ENCODE measurements around the gene SUGP2.

SUGP2 gene

DNA sequence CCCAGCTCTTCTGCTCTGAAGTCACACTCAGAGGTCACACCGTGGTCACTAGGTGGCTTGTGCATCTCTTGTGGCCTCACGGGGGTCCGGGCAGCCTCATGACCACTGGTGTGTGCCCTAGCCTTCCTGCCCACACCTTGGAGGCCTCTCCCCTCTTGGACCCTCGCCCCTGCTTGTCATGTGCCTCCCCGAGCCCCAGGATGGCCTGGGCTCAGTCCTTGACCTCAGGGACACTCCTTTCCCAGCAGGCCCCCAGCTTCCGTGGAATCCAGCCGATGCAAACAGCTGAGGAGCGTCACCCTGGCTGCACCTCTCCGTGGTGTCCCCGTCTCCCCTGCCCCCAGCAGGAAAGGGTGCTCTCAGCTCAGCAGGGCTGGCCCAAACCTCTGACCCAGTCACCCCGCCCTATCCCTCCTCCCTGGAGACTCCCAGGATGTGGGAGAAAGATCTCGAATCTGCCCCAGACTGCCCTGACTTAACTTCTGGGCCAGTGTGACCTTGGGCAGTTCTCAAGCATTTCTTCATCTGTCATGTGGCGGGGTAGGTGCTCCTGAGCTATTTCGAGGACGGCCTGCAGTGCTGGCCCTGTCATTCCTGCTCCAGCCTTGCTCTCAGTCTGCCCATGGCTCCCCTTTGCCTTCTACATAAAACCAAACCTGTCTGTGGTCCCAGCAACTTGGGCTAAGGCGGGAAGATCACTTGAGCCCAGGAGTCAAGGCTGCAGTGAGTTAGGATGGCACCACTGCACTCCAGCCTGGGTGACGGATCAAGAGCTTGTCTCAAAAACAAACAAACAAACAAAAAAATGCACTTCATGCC is 25.9 kb upstream of the SUGP2 start:
- DNase-seq: no peak

DNA sequence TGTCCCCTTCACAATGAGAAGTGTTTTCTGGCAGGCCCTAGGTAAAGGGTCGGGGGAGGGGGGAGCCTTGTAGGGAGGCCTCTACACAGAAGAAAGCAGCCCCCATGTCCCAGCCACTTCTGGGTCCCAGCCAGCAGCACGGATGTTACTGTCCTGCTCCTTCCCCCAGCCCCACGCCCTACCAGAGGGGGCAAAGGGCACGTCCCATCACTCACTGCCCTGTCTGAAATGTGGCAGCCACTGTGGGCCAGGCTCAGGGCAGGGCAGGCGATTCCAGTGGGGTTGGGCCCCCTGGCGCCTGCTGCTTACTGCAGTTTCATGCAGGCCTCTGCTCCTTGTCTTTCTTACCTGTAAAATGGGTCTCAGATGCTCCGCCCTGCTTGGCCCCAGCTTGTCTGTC is 24.4 kb upstream of the SUGP2 start:
- DNase-seq: no peak

DNA sequence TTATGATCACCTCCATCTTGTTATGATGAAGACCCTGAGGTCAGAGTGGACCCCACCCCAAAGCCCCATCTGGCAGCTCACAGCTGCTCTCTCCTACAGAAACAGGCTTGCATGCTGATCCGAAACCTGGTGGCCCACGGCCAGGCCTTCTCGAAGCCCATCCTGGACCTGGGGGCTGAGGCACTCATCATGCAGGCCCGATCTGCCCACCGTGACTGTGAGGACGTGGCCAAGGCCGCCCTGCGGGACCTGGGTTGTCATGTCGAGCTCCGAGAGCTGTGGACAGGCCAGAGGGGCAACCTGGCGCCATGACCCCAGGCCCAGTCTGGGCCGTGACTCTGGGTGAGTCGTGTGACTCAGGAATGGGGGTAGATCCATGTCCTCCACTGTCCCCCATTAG is 24.0 kb upstream of the SUGP2 start:
- DNase-seq: no peak

GRCh38 chr19:19056636-19057275 is 23.4 kb upstream of the SUGP2 start:
- no peak for DNase-seq

DNA sequence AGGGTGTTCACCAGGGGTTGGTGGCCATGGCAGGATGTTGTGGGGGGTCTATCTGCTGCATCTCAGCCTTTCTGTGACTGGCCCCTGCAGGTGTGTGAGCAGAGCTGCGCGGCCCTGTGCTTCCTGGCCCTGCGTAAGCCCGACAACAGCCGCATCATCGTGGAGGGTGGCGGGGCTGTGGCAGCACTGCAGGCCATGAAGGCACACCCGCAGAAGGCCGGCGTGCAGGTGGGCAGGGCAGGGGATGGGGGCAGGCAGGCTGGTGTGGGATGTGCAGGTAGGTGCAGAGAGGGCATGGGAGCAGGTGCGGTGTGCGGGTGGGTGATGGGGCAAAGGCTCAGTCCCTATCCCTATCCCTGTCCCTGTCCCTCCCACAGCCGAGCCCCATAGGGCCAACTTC is 22.4 kb upstream of the SUGP2 start:
- no peak for DNase-seq

- no peak for DNase-seq
These were observed 21.7 kb upstream of the SUGP2 start for GRCh38 chr19:19054939-19055440.

DNA sequence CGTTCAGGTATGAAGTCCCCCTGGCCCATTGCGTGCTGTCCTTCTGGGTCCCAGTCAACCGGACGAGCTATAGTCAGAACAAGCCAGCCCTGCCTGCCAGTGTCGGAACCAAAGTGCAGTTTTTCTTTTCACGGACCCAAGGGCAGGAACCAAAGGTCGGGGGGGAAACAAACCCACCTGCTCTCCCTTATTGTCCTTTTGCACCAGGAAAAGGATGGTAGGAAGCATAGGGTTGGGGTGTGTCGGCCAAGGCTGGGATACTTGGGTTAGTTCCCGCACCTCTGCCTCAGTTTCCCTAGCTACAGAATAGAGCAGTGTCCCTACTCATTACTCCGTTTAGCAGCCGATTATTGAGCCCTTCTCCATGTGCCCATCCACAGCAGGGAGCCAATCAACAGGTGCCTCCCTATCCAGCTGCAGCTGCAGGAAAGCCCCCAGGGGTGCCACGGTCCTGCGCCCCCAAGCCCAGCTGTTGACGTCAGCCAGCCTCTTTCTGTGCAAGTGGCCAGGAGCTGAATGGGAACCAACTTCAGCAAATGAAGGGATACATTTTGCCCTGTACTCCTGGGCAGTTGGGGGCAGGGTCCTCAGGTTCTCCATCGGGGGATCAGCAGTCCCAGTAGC is 21.1 kb upstream of the SUGP2 start:
- no peak for DNase-seq

DNA sequence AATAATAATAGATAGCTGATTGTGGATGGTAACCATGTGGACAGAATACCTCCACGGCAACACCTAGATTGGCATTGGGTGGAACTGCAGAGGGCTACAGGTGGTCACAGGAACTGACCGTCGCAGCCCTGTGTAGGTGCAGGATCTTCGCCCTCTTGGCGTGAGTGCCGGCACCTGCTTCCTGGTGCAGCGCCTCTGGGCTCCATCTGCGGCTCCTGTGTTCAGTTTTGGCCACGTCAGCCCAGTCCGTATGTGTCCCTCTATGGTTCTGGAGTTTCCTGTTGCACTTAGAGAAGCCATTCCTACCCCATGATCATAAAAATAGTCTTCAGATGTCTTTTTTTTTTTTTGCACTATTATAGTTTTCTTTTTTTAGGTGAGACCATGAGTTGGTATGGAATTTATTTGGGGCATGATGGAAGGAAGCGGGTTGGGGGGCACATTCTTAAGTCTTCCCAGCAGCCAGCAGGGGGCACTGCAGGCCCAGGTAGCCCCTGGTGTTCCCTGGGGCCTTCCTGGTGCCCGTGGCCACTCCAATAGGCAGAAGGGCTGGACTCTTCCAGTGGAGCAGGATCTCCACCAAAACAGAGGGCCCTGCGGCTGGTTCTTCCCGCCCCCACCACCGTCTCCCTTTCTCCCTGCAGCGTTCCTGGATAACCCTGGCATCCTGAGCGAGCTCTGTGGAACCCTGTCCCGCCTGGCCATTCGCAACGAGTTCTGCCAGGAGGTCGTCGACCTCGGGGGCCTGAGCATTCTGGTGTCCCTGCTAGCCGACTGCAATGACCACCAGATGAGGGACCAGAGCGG is 20.4 kb upstream of the SUGP2 start:
- DNase-seq: no peak

GRCh38 chr19:19052921-19053320 is 19.6 kb upstream of the SUGP2 start:
- DNase-seq: no peak

DNA sequence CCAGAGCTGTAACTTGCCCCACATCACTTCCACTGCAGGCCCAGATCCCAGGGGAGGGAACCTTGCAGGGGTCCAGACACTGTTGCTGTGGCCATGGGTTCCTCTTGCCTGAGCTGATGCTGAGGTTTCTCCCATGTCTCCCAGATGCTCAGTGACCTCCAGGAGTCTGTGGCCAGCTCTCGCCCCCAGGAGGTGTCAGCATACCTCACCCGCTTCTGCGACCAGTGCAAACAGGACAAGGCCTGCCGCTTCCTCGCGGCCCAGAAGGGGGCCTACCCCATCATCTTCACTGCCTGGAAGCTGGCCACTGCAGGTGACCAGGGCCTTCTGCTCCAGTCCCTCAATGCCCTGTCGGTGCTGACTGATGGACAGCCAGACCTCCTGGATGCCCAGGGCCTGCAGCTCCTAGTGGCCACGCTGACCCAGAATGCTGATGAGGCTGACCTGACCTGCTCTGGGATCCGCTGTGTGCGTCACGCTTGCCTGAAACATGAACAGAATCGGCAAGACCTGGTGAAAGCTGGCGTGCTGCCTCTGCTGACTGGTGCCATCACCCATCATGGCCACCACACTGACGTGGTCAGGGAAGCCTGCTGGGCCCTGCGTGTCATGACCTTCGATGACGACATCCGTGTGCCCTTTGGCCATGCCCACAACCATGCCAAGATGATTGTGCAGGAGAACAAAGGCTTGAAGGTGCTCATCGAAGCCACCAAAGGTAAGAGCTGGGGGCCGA is 18.3 kb upstream of the SUGP2 start:
- no peak for DNase-seq

DNA sequence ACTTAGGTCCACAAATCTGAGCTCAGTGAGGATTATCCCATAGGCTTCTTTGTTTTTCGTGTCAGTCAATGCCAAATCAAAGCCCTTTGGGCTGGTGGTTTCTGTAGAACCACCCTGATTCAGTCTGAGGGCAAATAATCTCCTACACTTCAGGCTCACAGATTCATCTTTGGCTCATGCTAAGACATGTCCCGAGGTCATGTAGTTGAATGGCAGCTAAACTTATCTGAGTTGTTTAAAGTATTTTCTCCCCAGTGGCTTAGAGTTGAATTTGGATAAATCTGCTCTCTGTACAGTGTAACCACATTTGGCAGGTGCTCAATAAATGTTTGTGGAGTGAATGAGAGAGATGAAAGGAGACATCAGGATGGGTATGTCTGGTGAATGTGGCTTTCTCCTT is 17.4 kb upstream of the SUGP2 start:
- no peak for DNase-seq

DNA sequence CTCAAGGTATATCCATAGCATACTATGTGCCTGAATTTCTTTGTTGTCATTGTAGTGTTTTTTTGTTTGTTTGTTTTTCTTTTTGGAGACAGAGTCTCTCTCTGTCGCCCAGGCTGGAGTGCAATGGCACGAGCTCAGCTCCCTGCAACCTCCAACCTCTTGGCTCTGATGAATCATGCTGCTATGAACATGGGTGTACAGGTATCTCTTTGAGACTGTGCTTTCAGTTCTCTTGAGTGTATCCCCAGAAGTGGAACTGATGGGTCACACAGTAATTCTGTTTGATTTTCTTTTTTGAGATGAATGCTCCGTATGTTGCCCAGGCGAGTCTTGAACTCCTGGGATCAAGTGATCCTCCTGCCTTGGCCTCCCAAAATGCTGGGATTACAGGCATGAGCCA is 16.8 kb upstream of the SUGP2 start:
- DNase-seq: no peak

GRCh38 chr19:19049406-19049805 is 16.1 kb upstream of the SUGP2 start:
- no peak for DNase-seq

GRCh38 chr19:19043881-19044280 is 10.6 kb upstream of the SUGP2 start:
- DNase-seq: no peak

- DNase-seq: no peak
These were observed 10.2 kb upstream of the SUGP2 start for GRCh38 chr19:19043481-19043880.

GRCh38 chr19:19042732-19043280 is 9.5 kb upstream of the SUGP2 start:
- no peak for DNase-seq

- DNase-seq: no peak
These were observed 7.1 kb upstream of the SUGP2 start for GRCh38 chr19:19040417-19040816.

GRCh38 chr19:19039901-19040300 is 6.6 kb upstream of the SUGP2 start:
- DNase-seq: no peak

GRCh38 chr19:19034204-19034624 is 897 bp upstream of the SUGP2 start:
- DNase-seq: peak; percentile 21

DNA sequence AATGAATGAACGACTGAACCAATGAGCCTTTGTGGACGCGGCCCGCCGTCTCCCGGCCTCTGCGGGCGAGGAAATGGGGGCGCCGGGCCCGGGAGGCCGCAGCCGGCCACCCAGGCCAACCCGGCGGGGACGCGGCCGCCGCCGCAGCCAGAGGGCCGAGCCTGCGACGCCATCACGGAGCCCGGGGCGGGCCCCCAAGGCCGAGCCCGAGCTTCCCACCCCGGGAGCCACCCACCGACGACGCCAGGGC is 216 bp downstream of the SUGP2 start:
- DNase-seq: no peak

DNA sequence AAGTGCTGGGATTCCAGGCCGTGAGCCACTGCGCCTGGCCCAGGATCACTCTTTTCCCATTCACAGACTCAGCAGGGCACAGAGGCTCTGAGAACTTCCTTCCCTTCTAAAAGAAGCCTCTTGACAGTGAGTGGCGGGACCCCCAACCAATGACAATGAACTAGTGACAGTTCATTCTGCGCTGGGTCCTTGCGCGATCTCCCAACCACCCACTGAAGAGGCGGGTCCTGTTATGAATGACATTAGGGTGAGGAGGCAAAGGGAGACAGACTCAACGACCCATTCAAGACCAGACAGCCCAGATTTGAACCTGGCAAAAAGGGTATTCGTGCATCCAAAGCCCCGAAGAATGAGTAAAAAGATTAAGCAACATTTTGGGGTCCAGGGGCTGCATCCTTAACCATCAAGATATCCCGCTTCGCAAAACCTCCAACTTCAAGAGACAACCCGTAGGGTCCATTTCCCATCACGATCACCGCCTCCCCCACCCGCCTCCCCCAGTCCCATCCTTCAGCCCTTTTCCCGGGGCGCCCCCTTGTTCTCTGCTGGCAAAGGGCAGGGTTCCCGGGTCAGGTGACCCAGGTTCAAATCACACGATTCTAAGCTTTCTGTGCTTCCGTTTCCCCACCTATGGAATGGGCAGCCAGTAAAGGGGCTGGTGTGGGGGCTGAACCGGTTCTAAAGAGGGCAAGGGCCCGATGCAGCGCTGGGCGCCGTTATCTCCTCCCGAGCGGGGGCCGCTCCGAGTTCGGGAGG is 719 bp downstream of the SUGP2 start:
- DNase-seq: peak; percentile 0

- DNase-seq: no peak
These were observed 1.4 kb downstream of the SUGP2 start for GRCh38 chr19:19031891-19032290.

Measured in NCI-H187 treated with DMSO at 0.1 percent for 48 hours (cell line).